Esophagus squamous epithelium (tissue), 4 donors: ENCODE measurements around the gene VMO1.

ENCODE experiments used
- CTCF ChIP-seq, 6 experiments: fragments of 450-650 bp in 4 of 6; fragments of 200-600 bp in 2 of 6; sonication (generic) in 2 of 6; IDR thresholded peaks; one replicate each; pipeline ENCODE4 v1.5.1; 2016 to 2019; ENCODE audit warnings: antibody characterized with exemption in 6 of 6, mild to moderate bottlenecking in 4 of 6, moderate library complexity in 4 of 6
- POLR2A ChIP-seq, 4 donors: fragments of 450-650 bp; IDR thresholded peaks; one replicate each; pipeline ENCODE4 v1.6.1; 2017; ENCODE audit warnings: antibody characterized with exemption in 4 of 4, mild to moderate bottlenecking in 4 of 4, moderate library complexity in 3 of 4

GRCh38 chr17:4822835-4823234 lies 36.7 kb upstream of the VMO1 start:
- no peak for TF ChIP-seq CTCF (IDR thresholded peaks at IDR 0.05)
- no peak for TF ChIP-seq POLR2A (IDR thresholded peaks at IDR 0.05)
